Heart right ventricle (tissue), 16 donors: ENCODE data around the gene PLCH1. TPM values are rescaled to one million over a fixed set of nuclear protein-coding genes. Genes with fewer than 3 reads are reported as not detected.

Source experiments
- ATAC-seq, 8 donors: fragments of 200-7000 bp; cut with Tn5 transposase; one replicate each; pipeline ENCODE4 v1.9.1; 2020; ENCODE audit warnings: mild to moderate bottlenecking in 8 of 8, moderate library complexity in 8 of 8, moderate number of reproducible peaks in 1 of 8
- DNase-seq, 2 donors: peaks; one replicate each; pipeline ENCODE4 v3.0.0-alpha.2; 2020
- H3K27ac ChIP-seq, 10 donors: fragments of 200-600 bp; sonication (generic) in 2 of 10; one replicate each; pipeline versions ENCODE4 v1.5.0 to v1.8.0; 2020 to 2022; ENCODE audit warnings: mild to moderate bottlenecking in 3 of 10
- H3K27me3 ChIP-seq, 7 donors: fragments of 200-600 bp; one replicate each; pipeline ENCODE4 v1.8.0; 2021 to 2022; ENCODE audit warnings: mild to moderate bottlenecking in 2 of 7
- H3K36me3 ChIP-seq, 9 donors: fragments of 200-600 bp; sonication (generic) in 1 of 9; one replicate each; pipeline versions ENCODE4 v1.5.0 to v1.8.0; 2020 to 2022; ENCODE audit warnings: mild to moderate bottlenecking in 2 of 9
- H3K4me1 ChIP-seq, 9 donors: fragments of 200-600 bp; sonication (generic) in 1 of 9; one replicate each; pipeline versions ENCODE4 v1.5.0 to v1.8.0; 2020 to 2022; ENCODE audit warnings: mild to moderate bottlenecking in 4 of 9
- H3K4me3 ChIP-seq, 10 donors: fragments of 200-600 bp; sonication (generic) in 2 of 10; one replicate each; pipeline versions ENCODE4 v1.5.0 to v1.8.0; 2020 to 2022; ENCODE audit warnings: mild to moderate bottlenecking in 7 of 10, moderate library complexity in 2 of 10
- H3K9me3 ChIP-seq, 11 donors: fragments of 200-600 bp in 10 of 11; sonication (generic) in 2 of 11; one replicate each; pipeline versions ENCODE4 v1.5.0 to v1.8.0; 2013 to 2022; ENCODE audit warnings: mild to moderate bottlenecking in 2 of 11, control low read depth in 1 of 11, moderate library complexity in 1 of 11
- CTCF ChIP-seq, 9 donors: fragments of 200-600 bp; sonication (generic) in 2 of 9; IDR thresholded peaks; one replicate each; pipeline versions ENCODE4 v1.5.0 to v1.8.0; 2021 to 2022; ENCODE audit warnings: antibody characterized with exemption in 9 of 9, mild to moderate bottlenecking in 5 of 9, moderate library complexity in 1 of 9
- WGBS, 2 donors: extraction: QIAGEN DNeasy Blood & Tissue Kit; methylation state at CpG; one replicate each; pipeline ENCODE4 v1.1.7; 2013; ENCODE audit warnings: inconsistent platforms in 1 of 2; 5-methylcytosine and 5-hydroxymethylcytosine counted together
- intact Hi-C, 10 donors: fragments of 100-400 bp; cut with DNase I; formaldehyde crosslinking; loops; one replicate each; pipeline versions ENCODE4 v1.11.1 to v1.14.2; 2022
- polyA plus RNA-seq, 2 donors: library from polyadenylated mRNA; stranded (reverse); fragments of 200-250 nt; gene quantifications; one replicate each; pipeline ENCODE4 v1.2.3, GENCODE V29; 2013
- total RNA-seq, 10 donors: library from RNA; stranded (reverse); fragmentation: NEBNext Ultra II Directional in 3 of 10; extraction: Animal tissue kit (Norgen Biotek cat#: 25700) in 3 of 10; gene quantifications; one replicate each; pipeline versions ENCODE4 v1.2.1 to v1.2.4, GENCODE V29; 2021 to 2023
- donor health status: Arrhythmogenic right ventricular cardiomyopathy.
- donor health status: ischemic (EF 13 %, LVEDD 7.1; RV severe dilation, severe dysfunction).
- donor health status: healthy with polysubstance abuse.
- donor health status: DM: no; HTN: yes; CAD: no.
- donor health status: DM: no; HTN: no; CAD: no.
- donor health status: ischemic (EF 25% LVEDD 6.9; RV normal size, moderate dysfunction).
- donor health status: ischemic (EF 25% LVEDD 5.7; RV mildly dilated, moderate dysfunction).
- donor health status: healthy.
- donor health status: DM: yes; HTN: yes; CAD: no.
- donor health status: Ischemic cardiomyopathy.
- donor health status: ischemic (EF 35%, LVEDD 5.7; RV mildly dilated, moderate dysfunction).
- donor health status: nonischemic (EF 11% LVEDD 7.7; RV severe dilation, severe dysfunction).
- donor health status: DM: yes; HTN: yes; CAD: no.
- donor health status: PGD.
- donor health status: ischemic (EF 29% LVEDD 5.4; RV normal size, mild dysfunction).
- donor health status: nonischemic (EF 23%, LVEDD 6.1; RV moderate dilation, normal function).

Gene PLCH1
- total and polyA plus RNA-seq, 12 donors = 0.13 to 2.1 (median 0.51) TPM

- DNase-seq (peak in 1 of 2 donors; percentile 9), ATAC-seq (peak in 7 of 8 donors; percentile 48 to 83 (median 67))
- Histone ChIP-seq H3K4me3 (no peak overlapping the region), H3K27ac (peak overlapping the region in 2 of 10 donors; percentile 13 to 24), H3K9me3 (no peaks in the 10 kb centered on the region), H3K27me3 (peaks cover 0 to 7% (median 0%) of the 10 kb centered on the region in 7 donors), H3K4me1 (peaks cover 0 to 4% (median 0%) of the 10 kb centered on the region in 9 donors), H3K36me3 (no peaks in the 10 kb centered on the region)
- peak; percentile 44 to 82 (median 71) for TF ChIP-seq CTCF (IDR thresholded peaks at IDR 0.05)
- 33 to 41% methylated on average over 5 of the region's 5 CpGs for WGBS, 2 donors
- intact Hi-C loops = loop anchor here (1.0 to 10.0 kb wide), 14 partner anchors 317 to 1370 kb away; no protein-coding TSS in a partner anchor
These were observed 42.9 kb downstream of the PLCH1 start for GRCh38 chr3:155701882-155702465.

GRCh38 chr3:155697542-155697941 lies 47.3 kb downstream of the PLCH1 start:
- TF ChIP-seq CTCF (IDR thresholded peaks at IDR 0.05) = no peak

GRCh38 chr3:155690921-155691320 lies 54.0 kb downstream of the PLCH1 start:
- H3K27ac ChIP-seq = no peak overlapping the region
- ATAC-seq = no peak
- intact Hi-C loops = no loop called here
- H3K4me1 ChIP-seq = no peaks in the 10 kb centered on the region
- no peaks in the 10 kb centered on the region for H3K9me3 ChIP-seq
- TF ChIP-seq CTCF (IDR thresholded peaks at IDR 0.05) = no peak
- H3K27me3 ChIP-seq = no peaks in the 10 kb centered on the region
- no peak overlapping the region for H3K4me3 ChIP-seq
- DNase-seq = no peak
- H3K36me3 ChIP-seq = no peaks in the 10 kb centered on the region

More at GRCh38 chr3:155697542-155697941, 47.3 kb downstream of the PLCH1 start:
- WGBS, 2 donors = 74 to 87% methylated on average over 2 of the region's 2 CpGs
- Histone ChIP-seq H3K27ac (no peak overlapping the region), H3K9me3 (no peaks in the 10 kb centered on the region), H3K4me3 (no peak overlapping the region), H3K27me3 (peaks cover 0 to 7% (median 0%) of the 10 kb centered on the region in 7 donors), H3K36me3 (no peaks in the 10 kb centered on the region), H3K4me1 (no peaks in the 10 kb centered on the region)
- no peak for DNase-seq
- intact Hi-C loops = no loop called here
- no peak for ATAC-seq

- Histone ChIP-seq H3K36me3 (no peaks in the 10 kb centered on the region), H3K4me1 (no peaks in the 10 kb centered on the region), H3K9me3 (no peaks in the 10 kb centered on the region), H3K27me3 (no peaks in the 10 kb centered on the region), H3K27ac (no peak overlapping the region), H3K4me3 (no peak overlapping the region)
- no peak for ATAC-seq
- WGBS, 2 donors = 94% methylated on average over 3 of the region's 3 CpGs
- DNase-seq = no peak
- intact Hi-C loops = no loop called here
- no peak for TF ChIP-seq CTCF (IDR thresholded peaks at IDR 0.05)
These were observed 56.4 kb downstream of the PLCH1 start for GRCh38 chr3:155688481-155688880.
